NCI-H1417 (cell line): ENCODE results near the gene CTBP1.

ENCODE experiments used
- DNase-seq, 3 experiments: peaks; one replicate each; lab custom pipeline; 2025; lab: John Stamatoyannopoulos, UW

The CTBP1 gene

GRCh38 chr4:1283711-1284110, 34.8 kb upstream of the CTBP1 start:
- no peak for DNase-seq

- DNase-seq: no peak
Measured at GRCh38 chr4:1279253-1279652, 30.3 kb upstream of the CTBP1 start.

GRCh38 chr4:1277667-1278665, 29.0 kb upstream of the CTBP1 start:
- no peak for DNase-seq

GRCh38 chr4:1276984-1277383, 28.1 kb upstream of the CTBP1 start:
- DNase-seq: no peak

- DNase-seq: no peak
Measured at GRCh38 chr4:1274871-1275270, 25.9 kb upstream of the CTBP1 start.

- no peak for DNase-seq
Measured at GRCh38 chr4:1271686-1272085, 22.8 kb upstream of the CTBP1 start.

- DNase-seq: peak in 1 of 3 experiments; percentile 9
Measured at GRCh38 chr4:1269209-1269608, 20.3 kb upstream of the CTBP1 start.

GRCh38 chr4:1266881-1267763, 18.2 kb upstream of the CTBP1 start:
- no peak for DNase-seq

- no peak for DNase-seq
Measured at GRCh38 chr4:1265351-1265750, 16.4 kb upstream of the CTBP1 start.

GRCh38 chr4:1264942-1265341, 16.0 kb upstream of the CTBP1 start:
- no peak for DNase-seq

- no peak for DNase-seq
Measured at GRCh38 chr4:1261107-1261928, 12.4 kb upstream of the CTBP1 start.

- no peak for DNase-seq
Measured at GRCh38 chr4:1260418-1261106, 11.6 kb upstream of the CTBP1 start.

- DNase-seq: no peak
Measured at GRCh38 chr4:1259966-1260365, 11.0 kb upstream of the CTBP1 start.

- no peak for DNase-seq
Measured at GRCh38 chr4:1258457-1258856, 9.5 kb upstream of the CTBP1 start.

GRCh38 chr4:1255699-1256098, 6.8 kb upstream of the CTBP1 start:
- no peak for DNase-seq

GRCh38 chr4:1255151-1255550, 6.2 kb upstream of the CTBP1 start:
- no peak for DNase-seq

GRCh38 chr4:1253831-1254230, 4.9 kb upstream of the CTBP1 start:
- DNase-seq: no peak

GRCh38 chr4:1252928-1253492, 4.1 kb upstream of the CTBP1 start:
- no peak for DNase-seq

- DNase-seq: no peak
Measured at GRCh38 chr4:1251773-1252066, 2.8 kb upstream of the CTBP1 start.

GRCh38 chr4:1250921-1251772, 2.2 kb upstream of the CTBP1 start:
- no peak for DNase-seq
